ENCODE results near the gene MRPL51.
"Not testable (repeated sequence)": the region's sequence is repeated elsewhere in the genome, so short reads cannot be mapped to it uniquely, and the experiment has no call there.

The MRPL51 gene

GRCh38 chr12:6469609-6470374, 23.3 kb downstream of the MRPL51 start:
- no peak for DNase-seq (ENCODE audit: low read depth)
- peak overlapping the region; percentile 87 for H3K4me3 ChIP-seq (ENCODE audit: low read depth, low read length)
- TF ChIP-seq CTCF (conservative IDR thresholded peaks at IDR 0.05; ENCODE audit: low read depth, low read length) = no peak

GRCh38 chr12:6469092-6469491, 24.0 kb downstream of the MRPL51 start:
- TF ChIP-seq CTCF (conservative IDR thresholded peaks at IDR 0.05; ENCODE audit: low read depth, low read length) = no peak
- H3K4me3 ChIP-seq (ENCODE audit: low read depth, low read length) = peak overlapping the region; percentile 87

GRCh38 chr12:6468283-6468575, 24.8 kb downstream of the MRPL51 start:
- TF ChIP-seq CTCF (conservative IDR thresholded peaks at IDR 0.05; ENCODE audit: low read depth, low read length) = no peak
- H3K4me3 ChIP-seq (ENCODE audit: low read depth, low read length) = peak overlapping the region; percentile 2
- peak; percentile 39 for DNase-seq (ENCODE audit: low read depth)

More at GRCh38 chr12:6469092-6469491, 24.0 kb downstream of the MRPL51 start:
- DNase-seq (ENCODE audit: low read depth) = no peak

GRCh38 chr12:6467571-6468282, 25.3 kb downstream of the MRPL51 start:
- not testable (repeated sequence) for H3K4me3 ChIP-seq (ENCODE audit: low read depth, low read length); DNase-seq (ENCODE audit: low read depth)

- DNase-seq (ENCODE audit: low read depth) = not testable (repeated sequence)
Observed at GRCh38 chr12:6466751-6467150, 26.3 kb downstream of the MRPL51 start.

GRCh38 chr12:6466184-6466573, 26.9 kb downstream of the MRPL51 start:
- DNase-seq (ENCODE audit: low read depth) = no peak
- TF ChIP-seq CTCF (conservative IDR thresholded peaks at IDR 0.05; ENCODE audit: low read depth, low read length) = no peak

More at GRCh38 chr12:6466751-6467150, 26.3 kb downstream of the MRPL51 start:
- not testable (repeated sequence) for H3K4me3 ChIP-seq (ENCODE audit: low read depth, low read length)

GRCh38 chr12:6465467-6466183, 27.4 kb downstream of the MRPL51 start:
- H3K4me3 ChIP-seq (ENCODE audit: low read depth, low read length) = no peak overlapping the region
- peak; percentile 93 for TF ChIP-seq CTCF (conservative IDR thresholded peaks at IDR 0.05; ENCODE audit: low read depth, low read length)
- DNase-seq (ENCODE audit: low read depth) = peak; percentile 86

More at GRCh38 chr12:6466184-6466573, 26.9 kb downstream of the MRPL51 start:
- no peak overlapping the region for H3K4me3 ChIP-seq (ENCODE audit: low read depth, low read length)

Data from choroid plexus epithelial cell (primary cell).